Measurements from ENCODE around the gene KLHL29.

The KLHL29 gene

DNA sequence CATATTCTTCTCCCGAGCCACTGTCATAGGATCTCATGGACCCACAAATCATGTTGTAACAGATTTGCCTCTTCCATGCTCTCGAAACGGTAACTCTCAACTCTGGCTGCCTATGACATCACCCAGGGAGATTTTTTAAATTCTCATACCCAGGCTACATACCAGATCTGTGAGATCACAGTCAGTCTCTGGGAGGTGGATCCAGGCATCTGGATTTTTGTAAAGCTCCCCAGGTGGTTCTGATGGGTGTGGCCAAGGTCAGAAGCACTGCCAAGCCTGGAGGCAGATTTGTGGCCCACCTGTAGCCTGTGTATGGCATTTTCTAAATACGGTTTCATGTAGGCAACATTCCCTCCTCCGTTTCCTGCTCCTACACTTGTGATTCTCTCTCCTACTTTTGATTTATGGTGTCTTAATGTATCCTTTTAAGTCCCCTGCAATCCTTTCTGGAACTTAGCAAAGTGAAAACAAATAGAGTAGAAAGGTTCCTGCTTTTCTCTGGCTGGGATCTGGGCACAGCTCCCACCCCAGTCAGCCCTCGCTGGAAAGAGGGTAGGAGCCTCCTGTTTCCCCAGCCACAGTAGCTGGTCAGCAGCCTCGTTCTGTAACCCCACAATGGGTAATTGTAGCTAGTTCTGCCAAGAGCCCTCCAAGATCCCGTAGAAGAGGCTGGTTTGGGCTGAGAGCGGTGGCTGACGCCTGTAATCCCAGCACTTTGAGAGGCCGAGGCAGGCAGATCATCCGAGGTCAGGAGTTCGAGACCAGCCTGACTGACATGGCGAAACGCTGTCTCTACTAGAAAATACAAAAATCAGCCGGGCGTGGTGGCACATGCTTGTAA lies 96.2 kb downstream of the KLHL29 start:
- no peak for DNase-seq
- intact Hi-C loops (cut with DNase I) = no loop called here

DNA sequence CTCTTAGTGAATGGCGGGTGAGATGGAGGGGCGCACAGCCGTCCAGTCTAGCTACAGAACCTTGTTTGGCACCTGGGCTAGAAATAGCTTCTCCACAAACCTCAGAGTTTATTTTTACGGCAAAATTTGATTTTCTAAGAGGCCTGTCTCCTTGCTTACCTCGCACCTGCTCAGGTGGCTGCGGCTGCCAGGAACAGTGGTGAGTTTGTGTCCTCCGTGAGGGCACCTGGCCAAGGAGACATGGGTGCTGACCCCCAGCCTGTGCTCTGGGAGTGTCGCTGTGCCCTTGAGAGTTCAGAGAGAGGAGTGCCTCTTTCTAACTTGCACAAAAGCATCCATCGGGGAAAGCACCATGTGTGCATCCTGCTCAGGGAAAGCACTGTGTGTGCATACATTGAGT lies 97.2 kb downstream of the KLHL29 start:
- DNase-seq = no peak
- intact Hi-C loops (cut with DNase I) = no loop called here

DNA sequence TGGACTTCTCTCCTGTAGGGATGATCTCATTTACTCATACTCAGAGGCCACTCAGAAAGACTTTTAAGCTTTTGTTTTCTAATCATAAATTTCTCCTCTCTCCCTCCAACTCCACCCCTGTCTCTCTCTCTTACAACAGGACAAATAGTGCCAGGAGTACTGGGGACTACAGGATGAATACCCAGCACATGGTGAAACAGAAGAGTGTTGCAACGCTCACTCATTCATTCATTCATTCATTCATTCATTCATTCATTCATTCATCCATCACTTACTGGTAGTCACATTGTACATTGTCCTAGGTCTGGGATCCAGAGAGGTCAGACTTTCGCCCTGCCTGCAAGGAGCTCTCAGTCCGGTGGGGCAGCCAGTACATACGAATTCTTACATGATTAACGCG lies 97.6 kb downstream of the KLHL29 start:
- intact Hi-C loops (cut with DNase I) = no loop called here
- no peak for DNase-seq

DNA sequence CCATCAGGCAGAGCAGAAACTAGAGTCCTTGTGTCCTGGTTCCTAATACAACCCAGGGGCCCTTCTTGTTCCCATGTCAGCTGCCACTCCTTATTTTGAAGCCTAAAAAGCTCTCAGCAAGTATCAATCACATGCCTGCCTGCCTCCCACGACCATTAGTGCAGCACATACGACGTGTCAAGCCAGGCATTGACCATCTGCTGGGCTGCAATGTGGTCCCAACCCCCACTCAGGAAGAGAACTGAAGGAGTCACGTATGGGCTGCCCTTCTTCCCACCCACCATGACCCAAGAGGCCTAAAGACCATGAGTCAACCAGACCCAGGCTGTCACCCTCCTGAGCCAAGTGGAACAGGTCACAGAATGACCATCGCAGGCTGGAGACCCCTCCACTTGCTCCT lies 98.8 kb downstream of the KLHL29 start:
- no peak for DNase-seq
- intact Hi-C loops (cut with DNase I) = no loop called here

GRCh38 chr2:23484275-23484674 lies 99.3 kb downstream of the KLHL29 start:
- intact Hi-C loops (cut with DNase I) = no loop called here
- DNase-seq = peak in 1 of 42 donors; percentile 25

- DNase-seq = no peak
- intact Hi-C loops (cut with DNase I) = no loop called here
These were observed 99.8 kb downstream of the KLHL29 start for GRCh38 chr2:23484767-23485166.

GRCh38 chr2:23485261-23485660 lies 100.3 kb downstream of the KLHL29 start:
- DNase-seq = no peak
- intact Hi-C loops (cut with DNase I) = no loop called here

DNA sequence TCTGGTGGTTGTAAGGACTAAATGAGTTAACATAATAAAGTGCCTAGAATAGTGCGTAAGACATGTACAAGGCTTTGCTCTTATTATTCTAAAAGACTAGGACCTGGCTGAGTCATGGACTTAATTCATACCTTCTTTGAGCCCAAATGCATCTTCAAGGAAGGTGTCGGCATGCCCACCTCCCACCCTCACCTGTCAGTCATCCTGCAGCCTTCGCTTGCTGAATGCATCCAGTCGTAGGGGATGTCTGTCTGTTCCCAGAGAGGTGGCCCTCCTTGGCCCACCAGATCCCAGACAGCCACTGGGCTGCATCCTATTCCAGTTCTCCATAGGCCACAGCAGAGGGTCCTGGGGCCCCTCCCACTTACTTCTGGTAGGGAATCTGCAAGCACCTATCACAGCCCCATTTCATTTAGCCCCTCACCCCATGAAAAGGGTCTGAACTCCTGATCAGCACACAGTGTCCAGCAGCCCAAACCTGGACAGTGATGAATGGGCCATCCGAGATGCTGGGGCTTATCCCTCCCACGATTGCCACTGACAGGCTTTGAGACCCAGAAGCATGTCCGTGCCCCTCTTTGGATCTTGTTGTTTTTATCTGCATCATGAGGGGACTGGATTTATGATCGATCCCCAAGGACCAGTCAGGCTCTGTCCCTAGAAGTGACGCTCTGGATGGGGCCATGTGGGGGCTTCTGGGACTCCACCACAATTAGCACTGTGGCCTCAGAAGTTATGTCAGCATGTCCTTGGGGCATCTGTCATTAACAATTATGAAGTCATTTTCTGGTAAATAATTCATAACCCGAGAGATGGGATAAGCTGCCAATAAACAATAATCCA lies 101.1 kb downstream of the KLHL29 start:
- intact Hi-C loops (cut with DNase I) = no loop called here
- peak in 10 of 42 donors; percentile 18 to 74 (median 38) for DNase-seq

GRCh38 chr2:23486684-23487075 lies 101.7 kb downstream of the KLHL29 start:
- DNase-seq = peak in 2 of 42 donors; percentile 16 to 33
- intact Hi-C loops (cut with DNase I) = no loop called here

GRCh38 chr2:23487735-23488492 lies 102.9 kb downstream of the KLHL29 start:
- intact Hi-C loops (cut with DNase I) = no loop called here
- peak in 1 of 42 donors; percentile 22 for DNase-seq

GRCh38 chr2:23488584-23488983 lies 103.6 kb downstream of the KLHL29 start:
- no peak for DNase-seq
- intact Hi-C loops (cut with DNase I) = no loop called here

GRCh38 chr2:23489471-23490322 lies 104.7 kb downstream of the KLHL29 start:
- intact Hi-C loops (cut with DNase I) = no loop called here
- DNase-seq = peak in 9 of 42 donors; percentile 28 to 64 (median 41)

DNA sequence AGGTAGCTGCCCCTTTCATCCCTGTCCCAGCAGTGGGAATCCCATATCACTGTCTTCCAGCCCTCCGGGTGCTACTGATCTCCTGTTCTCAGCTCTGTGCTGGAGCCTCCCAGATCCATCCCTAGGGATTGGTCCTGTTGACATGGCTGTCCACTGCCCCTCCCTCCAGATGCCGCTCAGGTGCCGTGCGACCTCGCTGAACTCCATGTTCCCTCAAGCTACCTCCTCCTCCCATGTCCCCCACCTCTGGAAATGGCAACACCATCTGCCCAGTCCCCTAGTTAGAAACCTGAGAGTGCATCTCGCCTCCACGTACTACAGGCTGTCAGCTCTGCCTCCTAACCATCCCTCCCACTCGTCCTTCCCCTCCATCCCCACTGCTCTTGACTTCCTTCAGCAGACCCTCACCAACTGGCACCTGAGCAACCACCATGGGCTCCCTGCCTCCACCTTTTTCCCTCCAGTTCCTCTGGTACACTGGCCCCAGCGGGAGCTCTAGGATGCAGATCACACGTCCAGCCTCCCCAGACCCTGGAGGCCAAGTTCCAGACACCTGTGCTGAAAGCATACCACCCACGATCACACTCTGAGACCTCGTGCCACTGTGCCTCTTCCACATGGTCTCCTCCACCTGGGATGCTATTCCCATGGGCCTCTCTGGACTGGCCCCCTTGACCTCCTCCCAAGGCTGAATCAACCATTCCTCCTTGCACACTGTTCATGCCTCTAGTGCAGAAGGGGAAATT lies 106.8 kb downstream of the KLHL29 start:
- peak in 1 of 42 donors; percentile 18 for DNase-seq
- intact Hi-C loops (cut with DNase I) = no loop called here

DNA sequence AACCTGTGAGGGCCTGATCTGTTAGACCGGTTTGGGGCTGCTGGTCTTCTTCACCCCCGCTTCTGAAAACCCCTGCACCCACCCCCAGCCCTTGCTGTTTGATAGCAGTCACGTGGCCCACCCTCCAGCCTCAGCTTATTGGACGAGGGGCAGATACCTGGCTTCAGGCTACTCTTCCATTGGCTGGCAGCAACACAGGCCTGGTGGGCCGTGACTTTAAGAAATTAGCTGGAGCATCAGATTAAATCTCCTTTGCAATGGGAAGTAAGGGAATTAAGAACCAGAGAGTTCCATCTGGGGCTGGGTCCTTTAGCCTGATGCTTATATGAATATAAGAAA lies 107.3 kb downstream of the KLHL29 start:
- intact Hi-C loops (cut with DNase I) = no loop called here
- no peak for DNase-seq

- peak in 1 of 42 donors; percentile 25 for DNase-seq
- intact Hi-C loops (cut with DNase I) = no loop called here
These were observed 107.9 kb downstream of the KLHL29 start for GRCh38 chr2:23492921-23493320.

DNA sequence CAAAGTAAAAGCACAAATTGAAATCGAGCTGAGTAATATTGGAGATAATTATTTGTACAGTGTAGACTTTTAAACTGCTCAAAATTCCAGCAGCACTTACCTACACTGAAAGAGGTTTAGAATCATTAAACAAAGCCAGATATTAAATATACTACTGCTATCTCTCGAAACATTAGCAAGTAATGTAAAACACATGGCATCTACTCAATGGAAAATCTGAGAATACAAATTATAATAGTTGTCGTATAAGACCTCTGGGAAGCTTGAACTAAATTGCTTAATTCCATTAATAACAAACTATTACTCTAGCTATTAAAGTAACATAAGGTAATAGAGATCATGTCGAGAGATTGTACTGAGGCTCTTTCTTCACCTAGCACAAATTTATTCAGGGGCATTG lies 108.9 kb downstream of the KLHL29 start:
- no peak for DNase-seq
- intact Hi-C loops (cut with DNase I) = no loop called here

- DNase-seq = peak in 1 of 42 donors; percentile 18
- intact Hi-C loops (cut with DNase I) = no loop called here
These were observed 109.3 kb downstream of the KLHL29 start for GRCh38 chr2:23494286-23494685.

DNA sequence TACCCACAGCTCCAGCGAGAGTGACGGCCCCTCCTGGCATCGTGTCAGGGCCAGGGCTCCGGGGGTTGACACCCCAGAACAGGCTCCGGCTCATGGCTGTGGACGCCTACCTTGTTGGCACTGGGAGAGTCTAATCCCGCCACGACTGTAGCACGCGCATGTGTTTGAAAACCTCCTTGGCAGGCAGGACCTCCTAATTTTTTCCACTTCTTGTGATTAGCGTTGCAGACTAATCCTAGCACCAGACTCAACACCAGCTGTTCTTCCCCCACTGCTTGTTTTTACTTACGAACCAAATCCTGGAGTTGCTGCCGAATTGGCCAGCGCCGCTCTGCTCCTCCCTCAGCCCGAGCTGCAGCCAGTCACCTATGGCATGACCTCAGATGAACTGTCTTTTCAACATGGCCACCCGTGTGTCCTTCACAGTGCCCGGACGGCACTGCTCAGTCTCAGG lies 110.7 kb downstream of the KLHL29 start:
- peak in 1 of 42 donors; percentile 21 for DNase-seq

More for the DNA sequence above, 110.7 kb downstream of the KLHL29 start:
- intact Hi-C loops (cut with DNase I) = no loop called here

Data from head of caudate nucleus (tissue), 42 donors.